ENCODE measurements around the gene LOXL3.
A peak's percentile ranks its signal among the peaks of the same experiment; 100 is the strongest.

The LOXL3 gene

DNA sequence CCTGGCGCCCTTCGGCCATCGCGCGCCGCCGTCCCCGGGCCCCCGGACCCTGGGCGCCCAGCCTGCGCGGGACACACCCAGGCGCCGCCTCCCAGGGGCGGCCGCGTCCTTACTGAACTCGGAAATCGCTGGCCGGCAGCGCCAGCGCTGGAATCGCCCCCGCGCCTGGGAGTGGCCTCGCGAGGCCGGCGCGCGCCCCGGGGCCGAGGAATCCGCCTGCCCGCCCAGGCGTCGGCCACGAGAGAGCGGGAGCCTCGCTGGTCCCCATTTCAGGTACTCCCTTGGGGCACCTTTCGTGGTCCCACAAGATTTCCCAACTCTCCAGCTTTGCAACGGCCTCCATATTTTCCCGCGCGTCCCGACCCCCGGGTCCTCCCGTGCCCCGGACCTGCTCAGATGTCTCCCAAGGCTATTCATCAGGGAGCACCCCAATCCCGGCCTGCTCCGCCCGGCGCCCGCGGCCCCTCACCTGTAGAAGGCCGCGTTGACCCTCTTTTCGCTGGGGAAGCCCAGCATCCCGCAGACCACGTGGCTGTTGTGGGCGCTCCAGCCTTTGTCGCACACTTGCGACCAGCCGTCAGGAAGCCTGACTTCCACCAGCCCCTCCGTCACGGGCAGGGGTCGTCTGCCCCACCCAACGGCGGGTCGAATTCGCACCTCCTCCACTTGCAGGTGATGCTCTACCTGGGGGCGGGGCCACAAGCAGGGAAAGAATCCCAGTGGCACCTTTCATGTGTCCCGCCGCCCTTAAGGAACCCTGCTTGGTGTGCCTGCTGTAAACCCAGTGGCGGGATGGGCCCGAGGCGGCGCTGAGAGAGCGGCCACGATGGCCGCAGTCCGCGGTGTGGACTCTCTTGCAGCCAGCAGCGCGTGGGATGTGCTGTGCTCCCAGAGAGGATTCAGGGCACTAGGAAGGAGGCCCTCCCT is 4.6 kb downstream of the LOXL3 start:
- Mint-ChIP-seq H3K4me3 (peak overlapping the region; percentile 69), H3K27ac (no peak overlapping the region), H3K4me1 (peaks cover 15% of the 10 kb centered on the region), H3K36me3 (ENCODE audit: low read depth) (peaks cover 1% of the 10 kb centered on the region), H3K27me3 (peaks cover 45% of the 10 kb centered on the region), H3K9me3 (no peaks in the 10 kb centered on the region)
- DNase-seq (peak; percentile 49), ATAC-seq (peak; percentile 47)

- Mint-ChIP-seq H3K27ac (peak overlapping the region; percentile 45), H3K4me1 (peaks cover 12% of the 10 kb centered on the region), H3K27me3 (peaks cover 45% of the 10 kb centered on the region), H3K4me3 (peak overlapping the region; percentile 70), H3K36me3 (ENCODE audit: low read depth) (peaks cover 1% of the 10 kb centered on the region), H3K9me3 (no peaks in the 10 kb centered on the region)
- DNase-seq (no peak), ATAC-seq (no peak)
Measured at GRCh38 chr2:74548285-74548899, 5.3 kb downstream of the LOXL3 start.

GRCh38 chr2:74546004-74546403 is 7.7 kb downstream of the LOXL3 start:
- Mint-ChIP-seq H3K4me1 (peaks cover 9% of the 10 kb centered on the region), H3K27me3 (peaks cover 43% of the 10 kb centered on the region), H3K9me3 (no peaks in the 10 kb centered on the region), H3K27ac (no peak overlapping the region), H3K36me3 (ENCODE audit: low read depth) (peaks cover 1% of the 10 kb centered on the region), H3K4me3 (no peak overlapping the region)
- DNase-seq (no peak), ATAC-seq (no peak)

GRCh38 chr2:74544634-74545033 is 9.1 kb downstream of the LOXL3 start:
- no peaks in the 10 kb centered on the region for H3K9me3 Mint-ChIP-seq
- ATAC-seq (no peak), DNase-seq (no peak)
- no peak overlapping the region for H3K27ac Mint-ChIP-seq
- peaks cover 31% of the 10 kb centered on the region for H3K27me3 Mint-ChIP-seq
- no peak overlapping the region for H3K4me3 Mint-ChIP-seq
- H3K4me1 Mint-ChIP-seq, result peaks cover 8% of the 10 kb centered on the region
- H3K36me3 Mint-ChIP-seq (ENCODE audit: low read depth), result no peaks in the 10 kb centered on the region

DNA sequence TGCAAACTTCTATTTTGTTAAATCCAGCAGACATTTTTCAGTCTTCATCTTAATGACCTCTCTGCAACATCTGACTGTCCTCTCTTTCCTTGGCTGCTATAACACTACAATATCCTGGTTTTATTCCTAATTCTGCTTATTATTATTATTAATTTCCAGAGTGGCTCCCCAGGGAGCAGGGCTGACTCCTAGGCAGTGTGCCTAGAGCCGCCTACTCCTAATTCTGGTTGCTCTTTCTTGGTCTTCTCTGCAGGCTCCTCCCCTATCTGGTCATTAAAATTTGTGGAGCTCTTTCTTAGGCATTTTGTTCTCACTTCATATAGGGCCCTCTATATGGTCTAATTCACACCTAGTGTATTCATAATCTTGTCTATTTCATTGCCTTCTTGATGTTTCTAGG is 10.8 kb downstream of the LOXL3 start:
- Mint-ChIP-seq H3K4me1 (peaks cover 12% of the 10 kb centered on the region), H3K27me3 (peaks cover 35% of the 10 kb centered on the region), H3K27ac (no peak overlapping the region), H3K4me3 (no peak overlapping the region), H3K9me3 (no peaks in the 10 kb centered on the region), H3K36me3 (ENCODE audit: low read depth) (no peaks in the 10 kb centered on the region)
- DNase-seq (no peak), ATAC-seq (no peak)

- DNase-seq (no peak), ATAC-seq (no peak)
- no peak overlapping the region for H3K27ac Mint-ChIP-seq
- no peaks in the 10 kb centered on the region for H3K9me3 Mint-ChIP-seq
- H3K4me1 Mint-ChIP-seq, result peaks cover 13% of the 10 kb centered on the region
- no peak overlapping the region for H3K4me3 Mint-ChIP-seq
- peaks cover 31% of the 10 kb centered on the region for H3K27me3 Mint-ChIP-seq
- H3K36me3 Mint-ChIP-seq (ENCODE audit: low read depth), result no peaks in the 10 kb centered on the region
Measured at GRCh38 chr2:74540291-74540690, 13.5 kb downstream of the LOXL3 start.

- ATAC-seq (no peak), DNase-seq (no peak)
- peaks cover 13% of the 10 kb centered on the region for H3K4me1 Mint-ChIP-seq
- H3K36me3 Mint-ChIP-seq (ENCODE audit: low read depth), result no peaks in the 10 kb centered on the region
- H3K27me3 Mint-ChIP-seq, result peaks cover 27% of the 10 kb centered on the region
- no peak overlapping the region for H3K4me3 Mint-ChIP-seq
- H3K27ac Mint-ChIP-seq, result peak overlapping the region; percentile 22
- H3K9me3 Mint-ChIP-seq, result no peaks in the 10 kb centered on the region
Measured at GRCh38 chr2:74538881-74539339, 14.8 kb downstream of the LOXL3 start.

DNA sequence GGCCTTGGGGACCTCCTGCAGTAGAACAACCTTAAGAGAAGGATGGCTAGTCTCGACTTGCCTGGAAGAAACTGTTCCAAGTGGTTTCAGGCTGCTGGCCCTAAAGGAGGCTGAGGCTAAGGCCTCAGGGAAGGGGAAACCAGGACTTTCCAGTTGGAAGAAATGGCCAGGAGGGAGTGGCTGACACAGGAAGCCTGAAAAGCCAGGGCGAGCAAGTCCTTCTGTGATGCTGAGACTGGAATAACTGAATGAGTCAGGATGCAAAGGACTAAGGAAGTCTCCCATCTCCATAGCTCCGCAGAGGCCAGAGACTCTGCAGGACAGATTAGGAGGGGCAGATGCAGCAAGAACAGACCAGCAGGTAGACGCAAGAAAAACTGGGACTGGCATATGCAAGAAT is 16.6 kb downstream of the LOXL3 start:
- Mint-ChIP-seq H3K9me3 (no peaks in the 10 kb centered on the region), H3K27me3 (peaks cover 20% of the 10 kb centered on the region), H3K36me3 (ENCODE audit: low read depth) (peaks cover 10% of the 10 kb centered on the region), H3K4me1 (peaks cover 16% of the 10 kb centered on the region), H3K27ac (no peak overlapping the region), H3K4me3 (no peak overlapping the region)
- ATAC-seq (no peak), DNase-seq (no peak)

DNA sequence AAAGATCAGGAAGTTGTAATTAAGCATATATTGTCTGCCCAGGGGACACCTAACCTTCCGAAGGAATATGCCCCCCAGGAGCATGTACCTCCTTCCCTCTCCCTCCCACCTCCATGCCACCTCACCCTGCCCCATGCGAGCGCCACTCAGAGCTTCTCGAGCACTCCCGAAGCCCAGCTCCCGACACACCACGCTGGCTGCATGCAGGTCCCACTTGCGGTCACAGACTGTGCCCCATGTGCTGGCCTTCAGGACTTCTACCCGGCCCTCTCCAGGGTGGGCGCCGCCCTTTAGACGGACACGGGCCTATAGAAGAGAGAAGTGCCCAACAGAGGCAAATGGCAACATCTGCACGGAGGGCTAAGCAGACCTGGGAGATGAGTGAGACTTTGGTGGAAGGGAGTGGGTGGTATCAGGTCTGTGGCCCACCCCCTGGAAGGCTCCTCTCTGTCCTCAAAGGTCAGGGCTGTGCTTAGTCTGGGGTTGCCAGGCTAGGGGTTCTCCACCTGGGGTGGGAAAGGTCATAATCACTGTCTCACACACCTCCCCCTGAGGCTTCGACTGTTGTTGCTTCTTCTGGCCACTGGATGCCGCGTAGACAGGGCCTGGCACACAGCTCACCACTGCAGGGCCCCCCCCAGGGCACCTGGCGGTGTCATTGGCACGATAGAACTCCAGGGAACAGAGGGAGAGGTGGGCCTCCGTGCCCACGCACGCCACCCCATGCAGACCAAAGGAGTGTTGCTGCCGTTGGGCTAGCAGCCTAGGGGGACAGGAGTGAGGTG is 17.4 kb downstream of the LOXL3 start:
- Mint-ChIP-seq H3K36me3 (ENCODE audit: low read depth) (peaks cover 16% of the 10 kb centered on the region), H3K27me3 (peaks cover 19% of the 10 kb centered on the region), H3K4me1 (peaks cover 24% of the 10 kb centered on the region), H3K9me3 (no peaks in the 10 kb centered on the region), H3K27ac (no peak overlapping the region), H3K4me3 (no peak overlapping the region)
- peak; percentile 81 for ATAC-seq
- DNase-seq, result no peak

DNA sequence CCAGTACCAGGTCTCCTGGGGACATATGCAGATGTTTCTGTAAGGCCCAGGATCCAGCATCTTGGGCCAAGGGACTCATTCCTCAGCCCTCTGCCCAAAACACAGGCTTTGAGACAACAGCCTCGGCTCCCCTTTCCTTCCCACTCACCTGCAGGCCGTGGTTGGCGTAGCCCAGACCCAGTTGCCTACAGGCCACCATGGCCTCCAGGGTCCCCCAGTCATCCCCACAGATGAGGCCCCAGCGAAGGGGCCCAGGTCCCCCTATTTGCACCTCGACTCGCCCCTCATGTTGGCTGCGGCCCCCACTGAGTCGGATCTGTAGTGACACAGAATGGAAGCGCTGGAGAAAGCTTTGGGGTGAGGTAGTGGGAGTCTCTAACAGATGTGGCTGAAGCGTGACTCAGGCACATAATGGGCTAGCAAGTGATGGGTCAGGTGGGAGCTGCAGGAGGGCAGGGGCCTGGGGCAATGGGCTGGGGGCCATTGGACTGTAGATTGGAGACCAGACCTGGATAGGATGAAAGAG is 18.2 kb downstream of the LOXL3 start:
- peaks cover 19% of the 10 kb centered on the region for H3K27me3 Mint-ChIP-seq
- H3K9me3 Mint-ChIP-seq, result no peaks in the 10 kb centered on the region
- no peak for ATAC-seq
- no peak overlapping the region for H3K4me3 Mint-ChIP-seq
- H3K36me3 Mint-ChIP-seq (ENCODE audit: low read depth), result peaks cover 21% of the 10 kb centered on the region
- DNase-seq, result no peak
- H3K27ac Mint-ChIP-seq, result no peak overlapping the region
- peaks cover 31% of the 10 kb centered on the region for H3K4me1 Mint-ChIP-seq

DNA sequence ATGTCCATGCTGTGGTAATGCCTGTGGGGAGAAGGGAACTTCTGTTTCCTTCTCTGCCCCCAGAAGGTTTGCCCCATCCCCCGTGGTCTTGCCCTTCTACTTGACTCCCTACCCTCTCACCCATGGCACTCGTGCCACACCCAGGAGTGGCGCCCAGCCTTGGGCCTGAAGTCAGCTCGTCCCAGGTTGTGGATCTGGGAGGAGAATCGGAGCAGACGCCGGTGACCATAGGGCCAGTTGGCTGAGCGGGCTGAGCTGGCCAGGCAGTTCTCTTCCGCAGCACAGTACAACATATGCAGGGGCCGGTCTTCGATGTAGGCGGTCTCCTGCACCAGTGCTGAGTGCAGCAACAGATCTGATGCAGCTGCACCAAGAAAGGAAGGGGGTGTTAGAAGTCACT is 19.3 kb downstream of the LOXL3 start:
- Mint-ChIP-seq H3K36me3 (ENCODE audit: low read depth) (peaks cover 21% of the 10 kb centered on the region), H3K27ac (no peak overlapping the region), H3K27me3 (peaks cover 19% of the 10 kb centered on the region), H3K4me1 (peaks cover 31% of the 10 kb centered on the region), H3K9me3 (no peaks in the 10 kb centered on the region), H3K4me3 (no peak overlapping the region)
- ATAC-seq (no peak), DNase-seq (no peak)

GRCh38 chr2:74533464-74533863 is 20.3 kb downstream of the LOXL3 start:
- Mint-ChIP-seq H3K4me3 (no peak overlapping the region), H3K9me3 (no peaks in the 10 kb centered on the region), H3K4me1 (peaks cover 27% of the 10 kb centered on the region), H3K27me3 (peaks cover 11% of the 10 kb centered on the region), H3K27ac (no peak overlapping the region), H3K36me3 (ENCODE audit: low read depth) (peaks cover 29% of the 10 kb centered on the region)
- DNase-seq (no peak), ATAC-seq (no peak)

GRCh38 chr2:74532222-74532621 is 21.5 kb downstream of the LOXL3 start:
- DNase-seq (no peak), ATAC-seq (no peak)
- H3K36me3 Mint-ChIP-seq (ENCODE audit: low read depth), result peaks cover 41% of the 10 kb centered on the region
- H3K27me3 Mint-ChIP-seq, result peaks cover 1% of the 10 kb centered on the region
- H3K4me3 Mint-ChIP-seq, result peak overlapping the region; percentile 29
- no peaks in the 10 kb centered on the region for H3K9me3 Mint-ChIP-seq
- peak overlapping the region; percentile 23 for H3K27ac Mint-ChIP-seq
- peaks cover 35% of the 10 kb centered on the region for H3K4me1 Mint-ChIP-seq

DNA sequence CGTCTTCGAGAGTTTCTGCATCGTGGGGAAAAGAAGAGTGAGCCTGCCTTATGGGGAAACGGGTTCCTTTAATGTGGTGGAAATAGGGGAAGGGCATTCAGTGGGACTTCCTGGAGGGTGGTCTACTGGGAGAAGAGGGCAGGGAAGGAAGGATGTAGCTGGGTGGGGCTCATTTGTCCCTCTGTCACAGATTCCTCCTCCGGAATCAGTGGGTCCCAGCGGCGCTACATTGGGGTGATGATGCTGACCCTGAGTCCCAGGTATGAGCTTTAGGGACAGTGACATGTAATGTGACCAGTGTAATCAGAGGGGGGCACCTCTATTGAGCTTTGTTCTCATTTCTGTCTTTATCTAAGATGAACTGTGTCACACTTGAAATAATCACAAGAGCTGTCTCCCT is 22.1 kb downstream of the LOXL3 start:
- H3K36me3 Mint-ChIP-seq (ENCODE audit: low read depth), result peaks cover 47% of the 10 kb centered on the region
- peak overlapping the region; percentile 23 for H3K27ac Mint-ChIP-seq

More for the DNA sequence above, 22.1 kb downstream of the LOXL3 start:
- ATAC-seq, result no peak
- peaks cover 40% of the 10 kb centered on the region for H3K4me1 Mint-ChIP-seq
- H3K4me3 Mint-ChIP-seq, result peak overlapping the region; percentile 94
- no peaks in the 10 kb centered on the region for H3K27me3 Mint-ChIP-seq
- DNase-seq, result no peak
- no peaks in the 10 kb centered on the region for H3K9me3 Mint-ChIP-seq

Data from activated naive CD8-positive, alpha-beta T cell treated with anti-CD3 and anti-CD28 coated beads, Interleukin-2, amount 50 U/mL, for 24 hours (primary cell).